Activated T-helper 1 cell treated with Interleukin-2 at 50 U/mL for 16 hours (primary cell): ENCODE results near the gene HIF3A.

Experiments
- DNase-seq: peaks from one replicate; pipeline ENCODE4 v3.0.0-alpha.2; 2020; ENCODE audit warnings: low read depth

HIF3A gene

DNA sequence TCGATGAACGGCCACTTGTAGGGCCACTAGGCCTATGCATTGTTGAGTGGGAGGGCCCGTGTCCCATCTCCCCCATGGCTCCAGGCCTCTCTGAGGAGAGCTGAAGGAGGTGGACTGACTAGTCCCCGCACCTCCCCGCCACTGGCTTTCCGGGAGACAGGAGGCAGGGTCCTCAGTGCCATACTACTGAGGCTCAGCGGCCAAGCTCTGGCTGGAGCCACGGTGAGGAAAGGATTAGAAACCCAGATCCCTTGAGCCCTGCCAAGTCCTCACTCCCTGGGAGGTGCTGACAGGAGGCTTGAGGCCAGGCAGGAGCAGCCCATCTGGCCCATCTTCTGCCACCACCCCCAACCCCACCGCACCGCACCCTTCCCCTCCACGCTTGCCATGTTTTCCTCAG lies 87.6 kb downstream of the HIF3A start:
- no peak for DNase-seq

DNA sequence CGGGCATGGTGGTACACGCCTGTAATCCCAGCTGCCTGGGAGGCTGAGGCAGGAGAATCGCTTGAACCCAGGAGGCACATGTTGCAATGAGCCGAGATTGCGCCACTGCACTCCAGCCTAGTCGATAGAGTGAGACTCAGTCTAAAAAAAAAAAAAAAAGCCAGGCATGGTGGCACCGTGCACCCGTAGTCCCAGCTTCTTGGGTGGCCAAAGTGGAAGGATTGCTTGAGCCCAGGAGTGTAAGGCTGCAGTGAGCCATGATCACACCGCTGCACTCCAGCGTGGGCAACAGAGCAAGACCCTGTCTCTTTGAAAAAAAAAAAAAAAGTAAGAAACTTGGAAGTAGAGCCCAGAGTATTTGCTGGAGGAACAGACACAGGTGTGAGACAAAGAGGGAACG lies 88.8 kb downstream of the HIF3A start:
- no peak for DNase-seq

DNA sequence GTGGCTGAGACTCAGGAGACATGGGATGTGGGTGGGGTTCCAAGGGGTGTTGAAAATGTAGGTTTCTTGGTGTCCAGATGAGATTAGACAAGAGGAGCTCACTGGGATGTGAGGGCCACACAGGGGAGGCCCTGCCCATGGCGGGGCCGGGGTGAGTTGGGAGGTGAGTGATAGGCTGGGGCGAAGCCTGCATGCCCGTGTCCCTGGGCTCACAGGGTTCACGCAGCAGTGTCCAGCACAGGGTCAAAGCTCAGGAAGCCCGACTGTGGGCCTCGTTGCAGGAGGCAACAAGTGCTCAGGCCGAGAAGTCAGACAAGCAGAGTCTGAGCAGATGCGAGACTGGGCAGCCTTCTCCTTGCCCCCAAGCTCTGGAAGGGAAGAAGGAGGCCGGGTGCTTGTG lies 89.3 kb downstream of the HIF3A start:
- DNase-seq: no peak

DNA sequence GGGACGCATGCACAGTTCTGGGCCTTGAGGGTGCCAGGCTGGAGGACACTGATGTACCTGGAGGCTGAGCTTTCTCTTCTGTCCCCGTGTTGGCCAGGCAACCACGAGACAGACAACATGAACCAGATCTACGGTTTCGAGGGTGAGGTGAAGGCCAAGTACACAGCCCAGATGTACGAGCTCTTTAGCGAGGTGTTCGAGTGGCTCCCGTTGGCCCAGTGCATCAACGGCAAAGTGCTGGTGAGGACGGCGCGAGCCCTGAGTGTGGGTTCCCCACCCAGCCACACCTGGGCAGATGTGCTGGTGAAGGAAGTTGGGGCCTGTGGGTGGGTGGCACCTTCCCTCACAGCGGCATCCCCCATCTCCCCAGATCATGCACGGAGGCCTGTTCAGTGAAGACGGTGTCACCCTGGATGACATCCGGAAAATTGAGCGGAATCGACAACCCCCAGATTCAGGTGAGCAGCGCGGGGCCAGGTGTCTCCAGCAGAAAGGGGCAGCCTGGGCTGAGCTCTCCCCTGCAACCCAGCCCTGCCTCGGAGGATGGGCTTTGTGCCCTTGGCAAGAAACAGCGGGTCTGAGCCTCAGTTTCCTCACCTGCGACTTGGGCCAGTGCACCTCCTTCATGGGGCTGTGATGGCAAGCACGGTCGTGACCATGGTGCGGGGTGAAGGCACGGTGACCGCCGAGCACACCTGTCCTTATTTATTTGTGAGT lies 90.3 kb downstream of the HIF3A start:
- DNase-seq: no peak

DNA sequence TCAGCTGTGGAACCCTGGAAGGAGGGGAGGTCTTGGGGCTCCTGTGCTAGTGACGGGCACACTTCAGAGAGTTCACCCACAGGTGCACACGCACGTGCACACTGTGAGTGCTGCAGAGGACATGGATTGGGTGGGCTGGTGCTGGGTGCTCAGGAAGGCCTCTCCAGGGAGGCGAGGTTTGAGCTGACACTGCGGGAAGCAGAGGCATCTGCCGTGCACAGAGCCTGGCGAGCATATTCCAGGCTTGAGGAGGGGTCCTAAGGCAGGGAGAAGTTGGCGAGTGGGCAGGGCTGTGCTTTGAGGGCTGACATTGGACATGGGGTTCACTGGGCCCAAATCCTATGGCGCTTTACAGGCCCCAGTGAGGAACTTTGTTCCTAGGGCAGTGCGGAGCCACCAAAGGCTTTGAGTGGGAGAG lies 90.9 kb downstream of the HIF3A start:
- no peak for DNase-seq

DNA sequence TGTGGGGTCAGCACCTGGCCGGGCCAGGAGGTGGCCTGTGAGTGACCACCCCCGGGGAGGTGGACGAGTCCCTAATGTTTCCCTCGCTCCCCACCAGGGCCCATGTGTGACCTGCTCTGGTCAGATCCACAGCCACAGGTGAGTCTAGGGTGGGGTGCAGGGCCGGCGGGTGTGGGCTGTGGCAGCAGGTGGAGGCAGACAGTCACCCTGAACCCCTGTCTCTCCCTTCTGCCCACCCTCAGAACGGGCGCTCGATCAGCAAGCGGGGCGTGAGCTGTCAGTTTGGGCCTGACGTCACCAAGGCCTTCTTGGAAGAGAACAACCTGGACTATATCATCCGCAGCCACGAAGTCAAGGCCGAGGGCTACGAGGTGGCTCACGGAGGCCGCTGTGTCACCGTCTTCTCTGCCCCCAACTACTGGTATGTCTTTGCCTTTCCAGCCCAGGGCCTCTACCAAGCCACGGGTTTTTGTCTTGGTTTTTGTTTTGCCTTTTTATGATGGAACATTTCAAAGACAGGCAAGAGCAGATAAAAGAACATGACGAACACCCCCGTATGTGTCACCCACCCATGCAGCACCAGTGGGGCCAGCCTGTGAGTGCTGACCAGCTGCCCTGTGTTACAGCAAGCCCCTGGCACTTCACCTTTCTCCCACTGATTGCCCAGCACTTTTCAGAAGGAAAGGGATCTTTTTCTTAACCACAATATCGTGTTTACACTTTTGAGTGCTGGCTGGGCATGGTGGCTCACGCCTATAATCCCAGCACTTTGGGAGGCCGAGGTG lies 91.7 kb downstream of the HIF3A start:
- DNase-seq: no peak

DNA sequence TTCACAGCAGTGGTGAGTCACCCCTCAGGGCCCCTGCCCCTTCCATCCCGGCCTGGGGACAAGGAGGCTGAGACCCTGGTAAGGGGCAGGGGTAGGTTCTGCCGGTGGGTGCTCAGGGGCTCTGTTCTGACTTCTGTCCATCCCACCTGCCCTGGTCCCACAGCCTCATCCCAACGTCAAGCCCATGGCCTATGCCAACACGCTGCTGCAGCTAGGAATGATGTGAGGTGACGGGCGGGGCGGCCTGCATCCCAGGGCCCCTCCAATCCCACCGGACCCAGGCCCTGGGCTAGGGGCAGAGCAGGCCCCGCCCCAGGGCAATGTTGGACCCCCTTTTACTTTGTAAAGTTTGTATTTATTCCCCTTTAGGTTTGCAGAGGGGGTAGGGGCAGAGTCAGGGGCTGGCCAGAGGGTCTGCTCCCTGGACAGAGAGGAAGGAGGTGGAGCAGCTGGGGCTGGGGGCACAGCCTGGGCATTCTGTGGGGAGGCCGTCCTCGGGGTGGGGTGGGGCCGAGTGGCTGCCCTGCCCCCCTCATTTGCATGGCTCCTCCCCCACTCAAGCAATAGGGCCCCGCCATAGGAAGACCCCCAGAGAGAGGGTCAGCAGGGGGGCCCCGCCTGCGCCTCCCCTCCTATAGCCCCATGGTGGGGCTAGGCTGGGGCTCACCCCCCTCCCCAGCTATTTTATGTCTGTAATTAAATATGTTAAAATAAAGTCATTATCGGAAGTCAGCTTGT lies 93.4 kb downstream of the HIF3A start:
- no peak for DNase-seq

DNA sequence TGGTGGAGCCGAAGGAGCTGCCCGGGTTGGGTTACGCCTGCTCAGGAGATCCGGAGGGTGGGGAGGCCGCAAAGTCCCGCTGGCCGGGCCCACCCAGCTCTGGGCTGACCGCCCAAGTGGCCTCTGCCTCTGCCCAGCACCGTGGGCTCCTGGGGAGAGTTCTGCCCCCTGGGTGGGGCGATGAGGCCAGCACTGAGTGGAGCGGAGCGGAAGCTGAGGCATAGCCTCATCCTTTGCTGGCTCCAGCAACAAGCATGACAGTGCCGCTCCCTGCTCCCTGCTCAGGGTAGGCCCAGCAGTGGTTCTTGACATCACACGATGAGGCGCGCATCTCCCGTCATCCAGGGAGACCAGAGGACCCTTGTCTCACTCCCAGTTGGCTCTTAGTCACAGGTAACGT lies 94.0 kb downstream of the HIF3A start:
- DNase-seq: no peak

DNA sequence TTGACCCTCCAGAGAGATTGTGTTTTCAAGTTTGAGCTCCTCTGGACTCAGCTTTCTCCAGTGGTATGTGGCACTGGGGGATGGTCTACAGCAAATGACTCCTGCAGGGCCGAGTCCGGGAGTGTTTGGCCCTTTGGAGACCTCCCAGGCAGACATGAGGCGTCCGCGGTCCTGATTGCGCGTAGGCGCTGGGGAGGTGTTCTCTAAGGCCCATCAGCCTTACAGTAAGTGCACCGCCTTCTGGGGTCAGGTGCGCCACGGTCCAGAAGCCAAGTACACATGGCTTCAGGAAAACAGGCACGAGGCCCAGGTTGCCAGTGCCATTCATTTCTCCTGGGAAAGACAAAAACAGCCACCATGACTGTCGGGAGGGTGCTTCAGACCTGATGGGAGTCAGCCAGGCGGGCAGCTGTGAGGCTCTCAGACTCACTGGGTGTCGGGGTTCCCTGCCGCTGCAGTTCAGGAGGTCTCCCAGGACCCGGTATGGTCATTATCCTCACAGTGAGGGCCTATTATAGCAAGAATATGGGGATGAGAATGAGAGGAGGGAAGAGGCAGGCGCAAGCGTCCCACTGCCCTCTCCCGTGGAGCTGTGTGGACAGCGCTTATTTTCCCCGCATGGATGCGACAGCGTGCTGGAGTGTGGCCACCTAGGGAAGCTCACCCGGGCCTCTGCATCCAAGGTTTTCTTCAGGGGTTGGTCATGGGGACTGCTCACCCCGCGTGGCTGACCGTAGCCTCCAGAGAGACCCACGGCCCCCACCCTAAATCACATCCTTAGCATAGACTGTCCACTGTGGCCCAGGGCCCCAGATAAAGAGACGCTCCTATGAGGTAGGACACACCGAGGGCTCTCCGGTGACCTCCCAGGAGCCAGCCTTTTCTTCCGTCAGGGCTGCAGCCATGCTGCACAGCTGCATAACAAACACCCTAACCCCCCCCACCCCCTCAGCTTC lies 94.7 kb downstream of the HIF3A start:
- DNase-seq: no peak

DNA sequence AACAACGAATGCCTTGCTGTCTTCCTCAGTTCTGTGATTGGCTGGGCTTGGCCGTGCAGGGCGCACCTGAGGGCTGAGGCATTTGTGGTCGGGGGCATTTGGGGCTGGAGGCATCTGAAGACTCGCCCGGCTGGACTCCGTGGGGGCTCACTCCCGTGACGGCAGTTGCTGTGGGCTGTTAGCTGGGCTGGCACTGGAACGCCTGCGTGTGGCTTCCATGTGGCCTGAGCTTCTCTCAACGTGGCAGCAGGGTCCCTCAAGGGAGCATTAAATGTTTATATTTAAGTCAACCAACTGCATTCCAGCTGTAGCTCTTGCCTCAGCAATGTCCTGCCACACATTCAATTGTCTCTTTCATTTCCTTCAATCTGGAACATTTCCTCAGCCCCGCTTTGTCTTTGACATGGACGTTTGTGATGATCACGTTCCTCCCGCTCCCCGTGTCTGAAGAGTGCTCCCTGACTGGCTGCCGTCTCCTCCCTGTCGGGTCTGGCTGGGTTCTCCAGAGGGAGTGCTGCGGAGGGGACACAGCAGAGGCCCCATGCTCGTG lies 95.5 kb downstream of the HIF3A start:
- no peak for DNase-seq

DNA sequence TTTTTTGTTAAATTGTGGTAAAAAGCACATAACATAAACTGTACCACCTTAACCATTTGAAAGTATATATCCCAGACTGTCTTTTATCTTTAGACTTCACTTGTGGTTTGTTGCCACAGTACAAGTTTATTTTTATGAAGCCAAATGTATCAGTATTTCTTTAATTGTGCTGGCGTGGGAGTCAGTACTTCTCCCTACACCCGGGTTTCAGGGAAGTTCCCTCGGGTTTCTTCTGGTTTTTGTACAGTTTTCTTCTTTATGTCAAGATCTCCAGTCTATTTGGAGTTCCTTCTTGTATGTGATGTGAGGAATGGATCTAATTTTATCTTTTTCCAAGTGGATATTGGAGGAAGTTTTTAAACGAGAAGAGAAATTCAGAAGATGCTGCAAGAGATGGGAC lies 96.0 kb downstream of the HIF3A start:
- DNase-seq: no peak
